Stimulated activated naive CD4-positive, alpha-beta T cell treated with Interleukin-2 at 50 U/mL for 16 hours (primary cell): ENCODE measurements around the gene PMEPA1.

ENCODE experiments used
- DNase-seq: peaks from one replicate; lab custom pipeline; 2025; lab: John Stamatoyannopoulos, UW

PMEPA1 gene

GRCh38 chr20:57609086-57609841 is 100.6 kb downstream of the PMEPA1 start:
- DNase-seq, result no peak

- DNase-seq, result no peak
Measured at GRCh38 chr20:57608516-57608915, 101.3 kb downstream of the PMEPA1 start.

GRCh38 chr20:57605878-57606277 is 103.9 kb downstream of the PMEPA1 start:
- DNase-seq, result no peak

- DNase-seq, result no peak
Measured at GRCh38 chr20:57605045-57605444, 104.8 kb downstream of the PMEPA1 start.

- DNase-seq, result no peak
Measured at GRCh38 chr20:57603120-57603519, 106.7 kb downstream of the PMEPA1 start.

GRCh38 chr20:57601737-57602136 is 108.1 kb downstream of the PMEPA1 start:
- no peak for DNase-seq

GRCh38 chr20:57601211-57601570 is 108.6 kb downstream of the PMEPA1 start:
- DNase-seq, result no peak

GRCh38 chr20:57600320-57601210 is 109.2 kb downstream of the PMEPA1 start:
- no peak for DNase-seq

- DNase-seq, result no peak
Measured at GRCh38 chr20:57598491-57598890, 111.3 kb downstream of the PMEPA1 start.
